ENCODE measurements around the gene KCNJ6. TPM values are rescaled to one million over a fixed set of nuclear protein-coding genes. Genes with fewer than 3 reads are reported as not detected.

The KCNJ6 gene
- total RNA-seq, 1 donor from 2014 or later = 0.64 TPM

DNA sequence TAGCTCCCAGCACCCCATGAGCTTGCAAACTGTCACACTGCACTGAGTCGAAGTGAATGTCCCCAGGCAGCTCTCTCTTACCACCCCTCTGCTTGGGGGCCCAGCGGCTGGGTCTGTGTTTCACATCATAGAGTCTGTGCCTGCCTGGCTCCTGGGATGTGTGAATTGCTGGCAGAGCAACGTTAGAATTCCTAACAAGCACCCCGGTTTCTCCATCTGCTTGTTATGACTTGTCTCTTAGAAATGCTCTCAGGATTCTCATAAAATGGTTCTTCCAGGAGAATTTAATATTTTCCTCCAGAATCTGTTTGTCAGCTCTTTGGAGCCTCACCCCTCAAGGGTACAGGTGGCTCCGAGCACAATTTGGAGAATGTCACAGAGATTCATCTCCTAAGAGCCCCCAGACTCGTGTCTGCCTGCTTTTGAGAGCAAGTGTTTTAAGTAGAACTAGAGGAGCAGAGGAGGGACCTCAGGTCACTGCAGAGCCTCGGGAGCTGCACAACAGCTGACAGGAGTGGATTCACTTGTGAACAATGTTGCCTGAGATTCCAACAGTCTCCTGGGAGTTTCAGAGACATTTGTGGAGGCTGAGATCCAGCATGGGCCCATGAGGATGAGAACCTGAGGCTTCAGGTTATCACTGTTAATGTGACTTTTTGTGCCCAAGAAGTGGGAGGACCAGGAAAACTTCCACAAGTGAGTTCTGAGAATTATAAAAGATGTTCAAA lies 131.5 kb downstream of the KCNJ6 start:
- Histone ChIP-seq H3K4me3 (no peak overlapping the region), H3K27ac (no peak overlapping the region), H3K9me3 (peaks cover 0 to 3% of the 10 kb centered on the region in 2 donors), H3K4me1 (no peaks in the 10 kb centered on the region), H3K27me3 (no peaks in the 10 kb centered on the region), H3K36me3 (no peaks in the 10 kb centered on the region)
- no peak for DNase-seq (ENCODE audit: low spot score in 2 of 2)
- TF ChIP-seq, protein P1, sequence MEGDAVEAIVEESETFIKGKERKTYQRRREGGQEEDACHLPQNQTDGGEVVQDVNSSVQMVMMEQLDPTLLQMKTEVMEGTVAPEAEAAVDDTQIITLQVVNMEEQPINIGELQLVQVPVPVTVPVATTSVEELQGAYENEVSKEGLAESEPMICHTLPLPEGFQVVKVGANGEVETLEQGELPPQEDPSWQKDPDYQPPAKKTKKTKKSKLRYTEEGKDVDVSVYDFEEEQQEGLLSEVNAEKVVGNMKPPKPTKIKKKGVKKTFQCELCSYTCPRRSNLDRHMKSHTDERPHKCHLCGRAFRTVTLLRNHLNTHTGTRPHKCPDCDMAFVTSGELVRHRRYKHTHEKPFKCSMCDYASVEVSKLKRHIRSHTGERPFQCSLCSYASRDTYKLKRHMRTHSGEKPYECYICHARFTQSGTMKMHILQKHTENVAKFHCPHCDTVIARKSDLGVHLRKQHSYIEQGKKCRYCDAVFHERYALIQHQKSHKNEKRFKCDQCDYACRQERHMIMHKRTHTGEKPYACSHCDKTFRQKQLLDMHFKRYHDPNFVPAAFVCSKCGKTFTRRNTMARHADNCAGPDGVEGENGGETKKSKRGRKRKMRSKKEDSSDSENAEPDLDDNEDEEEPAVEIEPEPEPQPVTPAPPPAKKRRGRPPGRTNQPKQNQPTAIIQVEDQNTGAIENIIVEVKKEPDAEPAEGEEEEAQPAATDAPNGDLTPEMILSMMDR (IDR thresholded peaks at IDR 0.05) = no peak
- intact Hi-C loops (cut with DNase I) = no loop called here

DNA sequence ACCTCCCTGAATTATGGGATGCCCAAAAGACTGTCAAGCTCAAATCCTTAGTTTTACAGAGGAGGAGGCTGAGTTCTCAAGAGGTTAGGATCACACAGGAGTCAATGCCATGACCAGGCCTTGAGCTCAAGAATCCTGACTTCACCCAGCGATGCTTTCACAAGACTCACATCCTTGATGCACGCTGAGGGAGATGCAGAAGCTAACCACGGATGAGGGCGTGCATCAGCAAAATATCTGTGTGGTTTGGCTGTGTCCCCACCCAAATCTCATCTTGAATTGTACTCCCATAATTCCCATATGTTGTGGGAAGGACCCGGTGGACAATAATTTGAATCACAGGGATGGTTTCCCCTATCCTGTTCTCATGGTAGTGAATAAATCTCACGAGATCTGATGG lies 133.2 kb downstream of the KCNJ6 start:
- intact Hi-C loops (cut with DNase I) = no loop called here
- H3K36me3 ChIP-seq = no peaks in the 10 kb centered on the region
- H3K27ac ChIP-seq = no peak overlapping the region

DNA sequence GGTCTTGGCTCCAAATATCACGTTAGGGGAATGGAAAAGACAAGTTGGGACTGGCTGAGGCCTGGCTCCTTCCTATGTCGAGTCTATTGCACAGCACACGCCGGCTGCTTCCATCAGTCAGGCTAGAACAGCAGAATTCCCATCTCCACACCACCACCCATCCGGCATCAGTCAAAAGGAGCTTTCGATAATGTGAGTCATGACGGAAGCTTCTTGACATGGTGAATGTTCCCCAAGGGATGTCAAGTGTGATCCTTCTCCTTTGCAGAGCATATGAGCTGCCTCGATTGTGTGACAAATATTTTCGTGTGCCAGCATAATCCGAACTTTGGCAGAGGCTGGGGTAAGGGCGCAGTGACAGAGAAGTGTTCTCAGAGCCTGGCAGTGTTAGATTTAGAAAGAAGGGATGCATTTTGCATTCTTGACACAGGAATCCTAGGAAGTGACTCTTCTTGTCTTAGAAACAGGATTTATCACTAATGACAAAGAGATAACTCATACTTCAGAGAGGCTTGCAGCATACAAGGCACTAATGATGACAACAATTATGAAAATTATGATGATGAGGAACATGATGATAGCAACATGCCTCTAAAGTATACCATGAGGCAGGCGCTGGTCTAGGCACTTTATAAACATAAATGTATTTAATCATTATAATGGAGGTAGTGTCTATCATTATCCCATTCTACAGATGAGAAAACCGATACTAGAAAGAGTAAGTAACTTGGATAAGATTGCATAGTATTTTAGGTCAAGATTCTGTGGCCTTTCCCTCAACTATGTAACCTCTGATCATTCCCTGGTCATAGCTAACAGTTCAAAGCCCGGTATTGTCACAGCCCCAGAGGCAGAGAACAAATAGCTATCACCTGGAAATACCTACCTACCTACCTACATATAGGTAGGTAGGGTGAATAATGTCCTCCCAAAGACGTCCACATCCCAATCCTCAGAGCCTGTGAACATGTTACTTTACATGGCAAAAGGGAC lies 135.0 kb downstream of the KCNJ6 start:
- intact Hi-C loops (cut with DNase I) = no loop called here
- DNase-seq (ENCODE audit: low spot score in 2 of 2) = no peak
- no peaks in the 10 kb centered on the region for H3K36me3 ChIP-seq

More for the DNA sequence above, 133.2 kb downstream of the KCNJ6 start:
- Histone ChIP-seq H3K9me3 (no peaks in the 10 kb centered on the region), H3K4me1 (no peaks in the 10 kb centered on the region), H3K27me3 (no peaks in the 10 kb centered on the region), H3K4me3 (no peak overlapping the region)
- TF ChIP-seq, protein P1 (IDR thresholded peaks at IDR 0.05) = no peak
- DNase-seq (ENCODE audit: low spot score in 2 of 2) = no peak

GRCh38 chr21:37771181-37771580 lies 145.1 kb downstream of the KCNJ6 start:
- no peak for DNase-seq (ENCODE audit: low spot score in 2 of 2)
- no peaks in the 10 kb centered on the region for H3K27me3 ChIP-seq
- no peaks in the 10 kb centered on the region for H3K4me1 ChIP-seq
- no peak overlapping the region for H3K27ac ChIP-seq
- no peaks in the 10 kb centered on the region for H3K9me3 ChIP-seq
- intact Hi-C loops (cut with DNase I) = no loop called here
- H3K36me3 ChIP-seq = no peaks in the 10 kb centered on the region
- H3K4me3 ChIP-seq = no peak overlapping the region
- TF ChIP-seq, protein P1 (IDR thresholded peaks at IDR 0.05) = no peak

More for the DNA sequence above, 135.0 kb downstream of the KCNJ6 start:
- H3K27me3 ChIP-seq = no peaks in the 10 kb centered on the region
- TF ChIP-seq, protein P1 (IDR thresholded peaks at IDR 0.05) = no peak
- H3K4me3 ChIP-seq = no peak overlapping the region
- H3K27ac ChIP-seq = no peak overlapping the region
- H3K9me3 ChIP-seq = no peaks in the 10 kb centered on the region
- no peaks in the 10 kb centered on the region for H3K4me1 ChIP-seq

DNA sequence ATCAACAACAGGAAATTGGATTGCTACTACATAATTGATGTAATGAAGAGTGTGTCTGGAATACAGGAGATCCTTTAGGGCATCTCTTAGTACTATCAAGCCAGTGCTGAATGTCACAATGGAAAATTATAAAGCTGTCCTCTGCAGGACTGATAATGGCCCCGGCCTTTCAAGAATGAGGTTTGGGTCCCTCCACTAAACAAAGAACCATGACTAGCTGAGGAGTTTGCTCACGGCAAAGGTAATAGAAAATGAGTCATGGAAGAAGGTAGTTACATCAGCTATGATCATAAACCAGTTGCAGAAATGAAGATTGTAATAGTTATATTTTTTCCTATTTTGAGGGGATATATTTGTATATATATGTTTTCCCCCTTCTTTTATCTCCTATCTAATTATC lies 145.8 kb downstream of the KCNJ6 start:
- DNase-seq (ENCODE audit: low spot score in 2 of 2) = no peak
- intact Hi-C loops (cut with DNase I) = no loop called here
- Histone ChIP-seq H3K4me1 (no peaks in the 10 kb centered on the region), H3K27ac (no peak overlapping the region), H3K27me3 (no peaks in the 10 kb centered on the region), H3K9me3 (no peaks in the 10 kb centered on the region), H3K4me3 (no peak overlapping the region), H3K36me3 (no peaks in the 10 kb centered on the region)
- TF ChIP-seq, protein P1 (IDR thresholded peaks at IDR 0.05) = no peak

Measured in ascending aorta (tissue), 2 donors.